HepG2 (cell line): ENCODE results near the gene WNT7A. TPM values are rescaled to one million over a fixed set of nuclear protein-coding genes. Genes with fewer than 3 reads are reported as not detected.

Experiments
- MLXIP ChIP-seq: sonication (generic); formaldehyde crosslinking; IDR thresholded peaks from 2 replicates; pipeline ENCODE4 v1.9.0; 2021; ENCODE audit warnings: missing genetic modification reagents, borderline replicate concordance
- polyA plus RNA-seq, 8 experiments: library from polyadenylated mRNA; depleted of rRNA in 3 of 8; stranded (reverse) in 7 of 8; unstranded in 1 of 8; fragments of >200 nt; fragmentation: Illumina TruSeq in 4 of 8; extraction: Trizol in 4 of 8; gene quantifications; 2 replicates each; pipeline versions ENCODE4 v1.2.1 to v1.2.3, GENCODE V29; 2011 to 2016; ENCODE audit warnings: low read depth in 4 of 8, missing spikeins in 1 of 8, mixed read lengths in 1 of 8; ENCODE audit not compliant: insufficient read depth in 1 of 8
- total RNA-seq, 5 experiments: library from RNA; depleted of rRNA; stranded (reverse); fragments of >200 nt; fragmentation: Illumina TruSeq; extraction: Trizol; gene quantifications; 2 replicates each; pipeline ENCODE4 v1.2.3, GENCODE V29; 2016; ENCODE audit warnings: low read depth in 1 of 5
- TF ChIP-seq, protein P1 (sequence below): sonication (generic); formaldehyde crosslinking; IDR thresholded peaks from 2 replicates; pipeline ENCODE4 v1.4.0; 2020; ENCODE audit warnings: low read depth, missing genetic modification reagents
- TF ChIP-seq, protein P2 (sequence below): sonication (generic); formaldehyde crosslinking; IDR thresholded peaks from 2 replicates; pipeline ENCODE4 v1.5.0; 2020; ENCODE audit warnings: mild to moderate bottlenecking, missing genetic modification reagents, moderate library complexity

The WNT7A gene
- total and polyA plus RNA-seq, 2 of the 13 experiments (the other 11 are each of a cell fraction or from before 2014, with no cell fraction given): not detected

DNA sequence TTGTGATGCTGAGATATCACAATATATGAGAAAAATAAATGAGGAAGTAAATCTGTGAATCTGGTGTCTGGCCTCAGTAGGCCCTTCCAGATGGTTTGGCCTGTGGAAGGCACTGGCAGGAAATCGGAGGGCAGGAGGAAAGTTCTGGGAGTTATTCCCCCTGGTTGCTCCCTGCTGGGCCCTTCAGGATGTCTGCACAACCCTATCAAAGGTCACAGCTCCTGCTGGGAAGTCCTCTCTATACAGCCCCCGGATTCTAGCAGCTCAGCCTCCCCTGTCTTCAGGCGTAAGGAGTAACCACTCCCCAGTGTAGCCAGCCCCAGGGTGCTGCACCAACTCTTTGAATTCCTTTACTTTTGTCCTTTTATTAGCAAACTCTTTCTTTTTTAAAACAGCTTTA, 56.2 kb downstream of the WNT7A start (continued):
- TF ChIP-seq, protein P1, sequence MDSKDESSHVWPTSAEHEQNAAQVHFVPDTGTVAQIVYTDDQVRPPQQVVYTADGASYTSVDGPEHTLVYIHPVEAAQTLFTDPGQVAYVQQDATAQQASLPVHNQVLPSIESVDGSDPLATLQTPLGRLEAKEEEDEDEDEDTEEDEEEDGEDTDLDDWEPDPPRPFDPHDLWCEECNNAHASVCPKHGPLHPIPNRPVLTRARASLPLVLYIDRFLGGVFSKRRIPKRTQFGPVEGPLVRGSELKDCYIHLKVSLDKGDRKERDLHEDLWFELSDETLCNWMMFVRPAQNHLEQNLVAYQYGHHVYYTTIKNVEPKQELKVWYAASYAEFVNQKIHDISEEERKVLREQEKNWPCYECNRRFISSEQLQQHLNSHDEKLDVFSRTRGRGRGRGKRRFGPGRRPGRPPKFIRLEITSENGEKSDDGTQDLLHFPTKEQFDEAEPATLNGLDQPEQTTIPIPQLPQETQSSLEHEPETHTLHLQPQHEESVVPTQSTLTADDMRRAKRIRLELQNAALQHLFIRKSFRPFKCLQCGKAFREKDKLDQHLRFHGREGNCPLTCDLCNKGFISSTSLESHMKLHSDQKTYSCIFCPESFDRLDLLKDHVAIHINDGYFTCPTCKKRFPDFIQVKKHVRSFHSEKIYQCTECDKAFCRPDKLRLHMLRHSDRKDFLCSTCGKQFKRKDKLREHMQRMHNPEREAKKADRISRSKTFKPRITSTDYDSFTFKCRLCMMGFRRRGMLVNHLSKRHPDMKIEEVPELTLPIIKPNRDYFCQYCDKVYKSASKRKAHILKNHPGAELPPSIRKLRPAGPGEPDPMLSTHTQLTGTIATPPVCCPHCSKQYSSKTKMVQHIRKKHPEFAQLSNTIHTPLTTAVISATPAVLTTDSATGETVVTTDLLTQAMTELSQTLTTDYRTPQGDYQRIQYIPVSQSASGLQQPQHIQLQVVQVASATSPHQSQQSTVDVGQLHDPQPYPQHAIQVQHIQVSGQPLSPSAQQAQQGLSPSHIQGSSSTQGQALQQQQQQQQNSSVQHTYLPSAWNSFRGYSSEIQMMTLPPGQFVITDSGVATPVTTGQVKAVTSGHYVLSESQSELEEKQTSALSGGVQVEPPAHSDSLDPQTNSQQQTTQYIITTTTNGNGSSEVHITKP (CRISPR knock-in tag): no peak
- TF ChIP-seq, protein P2, sequence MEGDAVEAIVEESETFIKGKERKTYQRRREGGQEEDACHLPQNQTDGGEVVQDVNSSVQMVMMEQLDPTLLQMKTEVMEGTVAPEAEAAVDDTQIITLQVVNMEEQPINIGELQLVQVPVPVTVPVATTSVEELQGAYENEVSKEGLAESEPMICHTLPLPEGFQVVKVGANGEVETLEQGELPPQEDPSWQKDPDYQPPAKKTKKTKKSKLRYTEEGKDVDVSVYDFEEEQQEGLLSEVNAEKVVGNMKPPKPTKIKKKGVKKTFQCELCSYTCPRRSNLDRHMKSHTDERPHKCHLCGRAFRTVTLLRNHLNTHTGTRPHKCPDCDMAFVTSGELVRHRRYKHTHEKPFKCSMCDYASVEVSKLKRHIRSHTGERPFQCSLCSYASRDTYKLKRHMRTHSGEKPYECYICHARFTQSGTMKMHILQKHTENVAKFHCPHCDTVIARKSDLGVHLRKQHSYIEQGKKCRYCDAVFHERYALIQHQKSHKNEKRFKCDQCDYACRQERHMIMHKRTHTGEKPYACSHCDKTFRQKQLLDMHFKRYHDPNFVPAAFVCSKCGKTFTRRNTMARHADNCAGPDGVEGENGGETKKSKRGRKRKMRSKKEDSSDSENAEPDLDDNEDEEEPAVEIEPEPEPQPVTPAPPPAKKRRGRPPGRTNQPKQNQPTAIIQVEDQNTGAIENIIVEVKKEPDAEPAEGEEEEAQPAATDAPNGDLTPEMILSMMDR: no peak
- no peak for TF ChIP-seq MLXIP
